HG03378 (cell line): ENCODE results near the gene APOBEC3B.
A peak's percentile ranks its signal among the peaks of the same experiment; 100 is the strongest.
"Not testable (repeated sequence)": the region's sequence is repeated elsewhere in the genome, so short reads cannot be mapped to it uniquely, and the experiment has no call there.

Experiments
- ATAC-seq: cut with Tn5 transposase; IDR thresholded peaks from one replicate; pipeline ENCODE4 v1.9.1; 2021; ENCODE audit warnings: mild to moderate bottlenecking, moderate library complexity; ENCODE audit not compliant: unreplicated experiment

Gene APOBEC3B

GRCh38 chr22:38965614-38966379 lies 16.4 kb upstream of the APOBEC3B start:
- ATAC-seq: no peak

GRCh38 chr22:38966380-38966702 lies 15.8 kb upstream of the APOBEC3B start:
- ATAC-seq: no peak

- no peak for ATAC-seq
Observed at GRCh38 chr22:38966942-38967341, 15.2 kb upstream of the APOBEC3B start.

- ATAC-seq: no peak
Observed at GRCh38 chr22:38967451-38968450, 14.4 kb upstream of the APOBEC3B start.

GRCh38 chr22:38968801-38969200 lies 13.3 kb upstream of the APOBEC3B start:
- ATAC-seq: no peak

GRCh38 chr22:38970551-38970950 lies 11.6 kb upstream of the APOBEC3B start:
- no peak for ATAC-seq

- no peak for ATAC-seq
Observed at GRCh38 chr22:38971202-38971601, 10.9 kb upstream of the APOBEC3B start.

- ATAC-seq: no peak
Observed at GRCh38 chr22:38971791-38972190, 10.4 kb upstream of the APOBEC3B start.

- no peak for ATAC-seq
Observed at GRCh38 chr22:38972558-38972957, 9.6 kb upstream of the APOBEC3B start.

GRCh38 chr22:38973289-38974169 lies 8.6 kb upstream of the APOBEC3B start:
- ATAC-seq: no peak

GRCh38 chr22:38974170-38974825 lies 7.8 kb upstream of the APOBEC3B start:
- ATAC-seq: no peak

- no peak for ATAC-seq
Observed at GRCh38 chr22:38974826-38975175, 7.3 kb upstream of the APOBEC3B start.

- not testable (repeated sequence) for ATAC-seq
Observed at GRCh38 chr22:38977289-38977688, 4.9 kb upstream of the APOBEC3B start.

GRCh38 chr22:38980587-38980986 lies 1.6 kb upstream of the APOBEC3B start:
- ATAC-seq: not testable (repeated sequence)

GRCh38 chr22:38981005-38981991 lies 849 bp upstream of the APOBEC3B start:
- ATAC-seq: no peak

GRCh38 chr22:38984224-38984623 lies 2.1 kb downstream of the APOBEC3B start:
- no peak for ATAC-seq

GRCh38 chr22:38984784-38985757 lies 2.9 kb downstream of the APOBEC3B start:
- ATAC-seq: peak; percentile 75

GRCh38 chr22:38986629-38987028 lies 4.5 kb downstream of the APOBEC3B start:
- ATAC-seq: no peak
